Lung (tissue), 12 donors: ENCODE data around the gene SLC35A5. TPM values are rescaled to one million over a fixed set of nuclear protein-coding genes. Genes with fewer than 3 reads are reported as not detected.

Experiments
- ATAC-seq: fragments of 200-7000 bp; cut with Tn5 transposase; one replicate; pipeline ENCODE4 v1.9.1; 2020; ENCODE audit warnings: moderate number of reproducible peaks; ENCODE audit not compliant: insufficient read depth, low FRiP score
- DNase-seq, 3 donors: peaks; one replicate each; pipeline ENCODE4 v3.0.0-alpha.2; 2013 to 2017
- H3K27ac ChIP-seq, 2 donors: one replicate each; pipeline ENCODE4 v1.5.1; 2013; ENCODE audit warnings: mild to moderate bottlenecking in 2 of 2, moderate library complexity in 2 of 2, control low read depth in 1 of 2, inconsistent platforms in 1 of 2, low read depth in 1 of 2, low read length in 1 of 2
- H3K27me3 ChIP-seq, 3 donors: one replicate each; pipeline ENCODE4 v1.5.1; 2013; ENCODE audit warnings: low read length in 2 of 3; ENCODE audit not compliant: control insufficient read depth in 3 of 3, insufficient read depth in 3 of 3
- H3K36me3 ChIP-seq, 4 donors: one replicate each; pipeline ENCODE4 v1.5.1; 2013; ENCODE audit warnings: low read length in 4 of 4, mild to moderate bottlenecking in 1 of 4, moderate library complexity in 1 of 4; ENCODE audit not compliant: control insufficient read depth in 4 of 4, insufficient read depth in 4 of 4
- H3K4me1 ChIP-seq, 5 donors: one replicate each; pipeline ENCODE4 v1.5.1; 2013; ENCODE audit warnings: low read length in 5 of 5, mild to moderate bottlenecking in 2 of 5, moderate library complexity in 1 of 5; ENCODE audit not compliant: control insufficient read depth in 5 of 5, insufficient read depth in 5 of 5
- H3K4me3 ChIP-seq: one replicate; pipeline ENCODE4 v1.5.1; 2013; ENCODE audit warnings: mild to moderate bottlenecking, control low read depth, moderate library complexity
- H3K9ac ChIP-seq, 2 donors: one replicate each; pipeline ENCODE4 v1.5.1; 2013; ENCODE audit warnings: low read length in 2 of 2, control low read depth in 1 of 2; ENCODE audit not compliant: insufficient read depth in 1 of 2
- H3K9me3 ChIP-seq, 4 donors: one replicate each; pipeline ENCODE4 v1.5.1; 2013; ENCODE audit warnings: low read length in 3 of 4, mild to moderate bottlenecking in 1 of 4, moderate library complexity in 1 of 4; ENCODE audit not compliant: control insufficient read depth in 4 of 4, insufficient read depth in 3 of 4
- CTCF ChIP-seq: IDR thresholded peaks from 2 replicates; pipeline ENCODE4 v1.5.1; 2012; ENCODE audit warnings: mild to moderate bottlenecking; ENCODE audit errors: control extremely low read depth, extremely low read depth
- WGBS, 2 donors: extraction: QIAGEN DNeasy Blood & Tissue Kit; methylation state at CpG; one replicate each; pipeline ENCODE4 v1.1.7; 2013; 5-methylcytosine and 5-hydroxymethylcytosine counted together
- polyA plus RNA-seq, 2 donors: library from polyadenylated mRNA; stranded (reverse); fragments of 200-250 nt; gene quantifications; one replicate each; pipeline ENCODE4 v1.2.1, GENCODE V29; 2013
- total RNA-seq, 2 donors: library from RNA; depleted of rRNA in 1 of 2; stranded (reverse); fragments of >200 nt in 1 of 2; gene quantifications; one replicate each; pipeline ENCODE4 v1.2.1, GENCODE V29; 2014 to 2021
- donor health status: control.
- donor health status: control.
- donor health status: Bipolar disorder and iron deficiency.
- donor health status: healthy.
- donor health status: DM: yes; HTN: yes; CAD: no.

SLC35A5 gene
- total and polyA plus RNA-seq, 4 donors, result 11.1 to 63.3 (median 25.1) TPM

DNA sequence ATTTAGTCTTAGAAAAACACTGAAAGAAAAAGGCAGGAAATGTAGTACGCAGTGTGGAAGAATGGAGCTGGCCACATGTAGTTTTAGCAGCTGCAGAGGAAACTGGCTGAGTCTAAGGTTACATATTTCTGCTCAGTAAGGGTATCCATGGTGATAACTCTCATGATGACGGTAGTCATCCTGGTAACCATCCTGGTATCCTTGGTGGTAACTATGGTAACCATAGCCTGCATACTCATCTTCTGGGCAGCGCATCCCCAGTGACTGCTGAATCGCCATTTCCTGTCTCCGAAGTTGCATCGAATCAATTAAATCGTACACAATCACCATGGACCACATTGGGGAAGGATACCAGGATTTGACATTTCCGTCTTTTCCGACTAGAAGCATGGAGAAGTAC lies 43.4 kb downstream of the SLC35A5 start:
- peaks cover 0 to 7% (median 0%) of the 10 kb centered on the region in 5 donors for H3K4me1 ChIP-seq
- DNase-seq, result peak in 2 of 3 donors; percentile 41 to 42
- ATAC-seq, result no peak
- H3K9ac ChIP-seq, result no peak overlapping the region
- H3K27ac ChIP-seq, result no peak overlapping the region
- H3K27me3 ChIP-seq, result no peaks in the 10 kb centered on the region
- no peak overlapping the region for H3K4me3 ChIP-seq
- WGBS, 2 donors, result 73 to 76% methylated on average over 9 of the region's 9 CpGs
- no peaks in the 10 kb centered on the region for H3K9me3 ChIP-seq
- peaks cover 0 to 13% (median 2%) of the 10 kb centered on the region in 4 donors for H3K36me3 ChIP-seq
- TF ChIP-seq CTCF, result no peak

- TF ChIP-seq CTCF, result no peak
- ATAC-seq (no peak), DNase-seq (peak in 2 of 3 donors; percentile 75 to 80)
- H3K4me1 ChIP-seq, result peaks cover 0 to 7% (median 0%) of the 10 kb centered on the region in 5 donors
- no peak overlapping the region for H3K9ac ChIP-seq
- peaks cover 0 to 13% (median 2%) of the 10 kb centered on the region in 4 donors for H3K36me3 ChIP-seq
- WGBS, 2 donors, result 86 to 95% methylated on average over 2 of the region's 2 CpGs
- no peak overlapping the region for H3K27ac ChIP-seq
- H3K9me3 ChIP-seq, result no peaks in the 10 kb centered on the region
- H3K4me3 ChIP-seq, result no peak overlapping the region
- H3K27me3 ChIP-seq, result no peaks in the 10 kb centered on the region
Measured at GRCh38 chr3:112606098-112606497, 44.3 kb downstream of the SLC35A5 start.

GRCh38 chr3:112607863-112608262 lies 46.0 kb downstream of the SLC35A5 start:
- Histone ChIP-seq H3K9me3 (no peaks in the 10 kb centered on the region), H3K9ac (no peak overlapping the region), H3K4me1 (peaks cover 0 to 7% (median 0%) of the 10 kb centered on the region in 5 donors), H3K36me3 (peaks cover 0 to 19% (median 2%) of the 10 kb centered on the region in 4 donors), H3K4me3 (no peak overlapping the region), H3K27ac (no peak overlapping the region), H3K27me3 (no peaks in the 10 kb centered on the region)
- no peak for ATAC-seq
- no peak for DNase-seq
- no peak for TF ChIP-seq CTCF

DNA sequence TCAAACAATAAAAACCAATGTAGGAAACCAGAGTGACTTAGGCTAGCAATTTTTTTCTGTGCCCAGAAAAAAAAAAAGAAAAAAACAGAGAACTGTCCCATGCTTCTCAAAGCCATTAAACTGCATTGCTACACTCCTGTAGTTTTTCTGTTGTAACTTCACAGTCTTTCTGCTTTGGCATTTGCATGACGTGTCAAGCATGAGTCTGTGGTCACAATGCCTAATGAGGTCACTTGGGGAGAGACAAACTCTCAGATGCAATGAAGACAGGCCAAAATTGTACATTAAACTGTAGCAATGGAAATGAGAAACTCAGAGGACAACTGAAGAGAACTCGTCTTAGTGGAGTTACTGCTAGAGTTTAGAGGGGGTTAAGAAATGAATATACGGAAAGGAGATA lies 48.3 kb downstream of the SLC35A5 start:
- no peak overlapping the region for H3K27ac ChIP-seq
- DNase-seq, result no peak
- H3K4me3 ChIP-seq, result no peak overlapping the region
- H3K9me3 ChIP-seq, result no peaks in the 10 kb centered on the region
- no peaks in the 10 kb centered on the region for H3K27me3 ChIP-seq
- TF ChIP-seq CTCF, result no peak
- peaks cover 0 to 26% (median 6%) of the 10 kb centered on the region in 4 donors for H3K36me3 ChIP-seq
- no peak for ATAC-seq
- no peaks in the 10 kb centered on the region for H3K4me1 ChIP-seq
- WGBS, 2 donors, result 80 to 84% methylated on average over 3 of the region's 3 CpGs
- H3K9ac ChIP-seq, result no peak overlapping the region
